ENCODE results near the gene AGER. TPM values are rescaled to one million over a fixed set of nuclear protein-coding genes. Genes with fewer than 3 reads are reported as not detected.
A peak's percentile ranks its signal among the peaks of the same experiment; 100 is the strongest.

AGER gene
- total and polyA plus RNA-seq, 2 donors (not counting 3 experiments of a cell fraction or from before 2014, with no cell fraction given) = 5.1 to 18.5 TPM

DNA sequence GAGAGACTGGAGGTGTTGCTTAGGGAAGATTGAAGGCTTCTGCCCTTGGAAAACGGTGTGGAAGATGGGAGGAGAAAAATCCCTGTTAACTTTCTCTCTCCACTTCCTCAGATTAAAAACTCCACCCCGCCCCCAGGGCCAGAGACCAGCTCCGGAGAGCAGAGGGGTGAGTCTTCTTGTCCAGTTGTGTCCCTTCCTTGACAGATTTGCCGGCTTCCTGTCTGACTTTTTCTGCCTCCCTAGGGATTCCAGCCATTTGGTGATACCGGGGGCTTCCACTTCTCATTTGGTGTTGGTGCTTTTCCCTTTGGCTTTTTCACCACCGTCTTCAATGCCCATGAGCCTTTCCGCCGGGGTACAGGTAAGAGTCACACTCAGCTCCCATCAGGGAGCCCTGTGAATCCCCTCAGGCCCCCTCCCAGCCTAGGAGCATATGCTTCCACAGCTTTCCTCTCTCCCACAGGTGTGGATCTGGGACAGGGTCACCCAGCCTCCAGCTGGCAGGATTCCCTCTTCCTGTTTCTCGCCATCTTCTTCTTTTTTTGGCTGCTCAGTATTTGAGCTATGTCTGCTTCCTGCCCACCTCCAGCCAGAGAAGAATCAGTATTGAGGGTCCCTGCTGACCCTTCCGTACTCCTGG, 4.2 kb downstream of the AGER start:
- CTCF ChIA-PET = interaction anchor here (1.4 to 1.6 kb wide), 2 partner anchors 12 to 16 kb away, joined by 3 to 8 read pairs; partner anchors contain the start of gene GPSM3
- POLR2A ChIA-PET = interaction anchor here (0.7 kb wide), 1 partner anchor 18 kb away, joined by 3 read pairs; no protein-coding TSS in a partner anchor

DNA sequence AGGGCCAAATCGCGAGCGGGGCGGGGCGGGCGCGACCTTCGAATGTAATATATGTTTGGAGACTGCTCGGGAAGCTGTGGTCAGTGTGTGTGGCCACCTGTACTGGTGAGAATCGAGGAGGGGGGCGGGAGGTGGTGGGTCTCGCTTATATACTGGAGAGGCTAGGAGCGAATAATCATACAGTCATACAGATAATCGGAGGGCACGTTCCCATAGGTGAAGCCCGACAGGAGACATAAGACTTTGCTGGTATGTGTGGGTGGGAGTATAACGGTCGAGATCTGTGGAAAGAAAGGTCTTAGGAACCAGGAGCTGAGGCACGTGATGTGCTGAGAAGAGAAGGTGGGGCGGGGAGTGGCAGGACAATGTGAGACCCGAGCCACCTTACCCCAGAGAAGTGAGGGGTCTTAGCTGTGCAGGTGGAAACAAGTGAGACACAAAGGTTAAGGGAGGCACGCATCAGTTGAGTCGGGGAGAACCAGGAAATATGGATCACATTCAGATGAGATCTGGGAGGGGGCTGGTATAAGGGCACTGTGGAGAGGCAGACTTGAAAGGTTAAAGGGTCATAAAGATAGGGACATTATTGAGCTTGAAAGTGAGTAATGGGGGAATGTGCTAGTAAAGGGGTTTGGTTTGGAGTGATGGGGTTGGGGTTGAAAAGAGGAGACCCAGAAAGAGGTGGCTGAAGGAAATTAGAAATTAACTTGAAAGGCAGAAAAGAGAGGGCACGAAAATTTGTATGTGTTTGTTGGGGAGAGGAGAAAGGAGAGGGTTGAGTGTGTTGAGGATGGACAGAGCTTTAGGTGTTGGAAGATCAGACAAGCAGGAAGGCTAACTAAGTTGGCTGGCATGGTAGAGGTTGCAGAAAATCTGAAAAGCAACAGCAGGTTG, 5.3 kb downstream of the AGER start:
- peak overlapping the region; percentile 23 for H3K27ac ChIP-seq (ENCODE audit: insufficient read depth, low read depth, low read length)
- H2AFZ ChIP-seq (ENCODE audit: low read depth, low read length) = peak overlapping the region; percentile 10
- H4K20me1 ChIP-seq (replicated peaks; ENCODE audit: control insufficient read depth, extremely low read depth, insufficient read depth, low read length) = no peaks in the 10 kb centered on the region
- POLR2A ChIA-PET = interaction anchor here (0.7 kb wide), 1 partner anchor 19 kb away, joined by 3 read pairs; no protein-coding TSS in a partner anchor
- no peaks in the 10 kb centered on the region for H3K9me3 ChIP-seq (replicated peaks; ENCODE audit: control insufficient read depth, insufficient read depth, low read length)
- CTCF ChIA-PET = interaction anchor here (1.1 to 2.9 kb wide), 4 partner anchors 9 to 17 kb away, joined by 3 to 15 read pairs (median 6); partner anchors contain the start of gene GPSM3
- BruUV-seq (replicated peaks) = no TSS peak
- TF ChIP-seq FOS (IDR thresholded peaks at IDR 0.05; ENCODE audit: borderline replicate concordance, insufficient read depth, low read length) (no peak), JUN (IDR thresholded peaks at IDR 0.05; ENCODE audit: borderline replicate concordance, insufficient read depth, insufficient read length, low read depth) (no peak), POLR2A (IDR thresholded peaks at IDR 0.05; ENCODE audit: low read depth, low read length) (no peak)
- peak overlapping the region; percentile 59 for H3K9ac ChIP-seq (replicated peaks; ENCODE audit: extremely low read depth, insufficient read depth, low read length)
- FAIRE-seq (no peak), DNase-seq (ENCODE audit: low read depth, low spot score) (peak; percentile 57)
- H3K4me3 ChIP-seq (replicated peaks in 1 of 3; ENCODE audit: insufficient read depth in 1 of 3, low read depth in 1 of 3, low read length in 3 of 3) = peak overlapping the region; percentile 56 to 67 (median 66)
- peaks cover 21% of the 10 kb centered on the region for H3K79me2 ChIP-seq (ENCODE audit: control insufficient read depth, insufficient read depth, low read length)
- dilution Hi-C loops (cut with MboI; ENCODE audit: extremely low pct_ligation_motif_present, low sequenced_read_pairs) (no loop called here), intact Hi-C loops (cut with micrococcal nuclease) (loop anchor here (1.0 to 5.0 kb wide), 4 partner anchors 12 to 794 kb away; partner anchors contain the start of genes NELFE, PBX2 and SKIC2)
- H3K4me1 ChIP-seq (ENCODE audit: control insufficient read depth, extremely low read depth, insufficient read depth, low read length) = peaks cover 30% of the 10 kb centered on the region
- no peaks in the 10 kb centered on the region for H3K27me3 ChIP-seq (ENCODE audit: control insufficient read depth in 2 of 2, insufficient read depth in 2 of 2, low read length in 2 of 2)
- peak overlapping the region; percentile 71 for H3K4me2 ChIP-seq (ENCODE audit: insufficient read depth, low read length)
- H3K9me1 ChIP-seq (replicated peaks; ENCODE audit: control insufficient read depth, extremely low read depth, insufficient read depth, low read length) = no peaks in the 10 kb centered on the region
- peaks cover 3 to 18% of the 10 kb centered on the region in 2 experiments for H3K36me3 ChIP-seq (ENCODE audit: control insufficient read depth in 2 of 2, extremely low read depth in 1 of 2, insufficient read depth in 2 of 2, low read length in 2 of 2)

More for the DNA sequence above, 4.2 kb downstream of the AGER start:
- BruUV-seq (replicated peaks) = no TSS peak
- dilution Hi-C loops (cut with MboI; ENCODE audit: extremely low pct_ligation_motif_present, low sequenced_read_pairs) = no loop called here
- Histone ChIP-seq H3K4me2 (ENCODE audit: insufficient read depth, low read length) (no peak overlapping the region), H3K4me3 (replicated peaks in 1 of 3; ENCODE audit: insufficient read depth in 1 of 3, low read depth in 1 of 3, low read length in 3 of 3) (no peak overlapping the region), H3K27me3 (ENCODE audit: control insufficient read depth in 2 of 2, insufficient read depth in 2 of 2, low read length in 2 of 2) (no peaks in the 10 kb centered on the region), H3K9me1 (replicated peaks; ENCODE audit: control insufficient read depth, extremely low read depth, insufficient read depth, low read length) (no peaks in the 10 kb centered on the region), H3K27ac (ENCODE audit: insufficient read depth, low read depth, low read length) (no peak overlapping the region), H3K36me3 (ENCODE audit: control insufficient read depth in 2 of 2, extremely low read depth in 1 of 2, insufficient read depth in 2 of 2, low read length in 2 of 2) (peaks cover 3 to 20% of the 10 kb centered on the region in 2 experiments), H3K4me1 (ENCODE audit: control insufficient read depth, extremely low read depth, insufficient read depth, low read length) (peaks cover 27% of the 10 kb centered on the region), H3K9ac (replicated peaks; ENCODE audit: extremely low read depth, insufficient read depth, low read length) (no peak overlapping the region), H3K79me2 (ENCODE audit: control insufficient read depth, insufficient read depth, low read length) (peaks cover 14% of the 10 kb centered on the region), H2AFZ (ENCODE audit: low read depth, low read length) (no peak overlapping the region), H4K20me1 (replicated peaks; ENCODE audit: control insufficient read depth, extremely low read depth, insufficient read depth, low read length) (no peaks in the 10 kb centered on the region), H3K9me3 (replicated peaks; ENCODE audit: control insufficient read depth, insufficient read depth, low read length) (no peaks in the 10 kb centered on the region)
- FAIRE-seq = no peak
- no peak for TF ChIP-seq GATA2 (IDR thresholded peaks at IDR 0.05; ENCODE audit: insufficient read depth, insufficient read length, low read depth, low read length)
- TF ChIP-seq JUN (IDR thresholded peaks at IDR 0.05; ENCODE audit: borderline replicate concordance, insufficient read depth, insufficient read length, low read depth) = no peak
- no peak for TF ChIP-seq EZH2 (IDR thresholded peaks at IDR 0.05; ENCODE audit: borderline replicate concordance, low read depth, low read length, severe bottlenecking)
- no peak for TF ChIP-seq MYC (IDR thresholded peaks at IDR 0.05; ENCODE audit: low read depth, low read length)
- intact Hi-C loops (cut with micrococcal nuclease) = loop anchor here (5.0 kb wide), 2 partner anchors 223 to 792 kb away; partner anchors contain the start of genes NELFE and SKIC2
- no peak for DNase-seq (ENCODE audit: low read depth, low spot score)

Measured in endothelial cell of umbilical vein (primary cell).